GM10248 (cell line): Measurements from ENCODE around the gene PHACTR3.

Experiments used
- CTCF ChIA-PET: fragments of 300-600 bp; sonication (Branson Sonifier 250); formaldehyde crosslinking; extraction: SDS; loops from one replicate; lab custom pipeline; 2021; ENCODE audit warnings: antibody characterized with exemption; lab: Yijun Ruan, JAX
- POLR2A ChIA-PET: fragments of 350-650 bp; sonication (Branson Sonifier 250); formaldehyde crosslinking; extraction: SDS; loops from one replicate; lab custom pipeline; 2020; ENCODE audit warnings: antibody characterized with exemption; lab: Yijun Ruan, JAX
- DNase-seq: peaks from one replicate; pipeline ENCODE4 v3.0.0; 2012; ENCODE audit errors: extremely low spot score
- TF ChIP-seq, protein P1 (sequence below): IDR thresholded peaks from 2 replicates; pipeline ENCODE4 v1.5.1; 2012; ENCODE audit warnings: mild to moderate bottlenecking, low read depth; ENCODE audit errors: extremely low read depth, missing control alignments, control extremely low read depth

The PHACTR3 gene

GRCh38 chr20:59624401-59624800, 20.1 kb downstream of the PHACTR3 start:
- ChIA-PET CTCF (no interaction called here), POLR2A (no interaction called here)
- no peak for DNase-seq
- TF ChIP-seq, protein P1, sequence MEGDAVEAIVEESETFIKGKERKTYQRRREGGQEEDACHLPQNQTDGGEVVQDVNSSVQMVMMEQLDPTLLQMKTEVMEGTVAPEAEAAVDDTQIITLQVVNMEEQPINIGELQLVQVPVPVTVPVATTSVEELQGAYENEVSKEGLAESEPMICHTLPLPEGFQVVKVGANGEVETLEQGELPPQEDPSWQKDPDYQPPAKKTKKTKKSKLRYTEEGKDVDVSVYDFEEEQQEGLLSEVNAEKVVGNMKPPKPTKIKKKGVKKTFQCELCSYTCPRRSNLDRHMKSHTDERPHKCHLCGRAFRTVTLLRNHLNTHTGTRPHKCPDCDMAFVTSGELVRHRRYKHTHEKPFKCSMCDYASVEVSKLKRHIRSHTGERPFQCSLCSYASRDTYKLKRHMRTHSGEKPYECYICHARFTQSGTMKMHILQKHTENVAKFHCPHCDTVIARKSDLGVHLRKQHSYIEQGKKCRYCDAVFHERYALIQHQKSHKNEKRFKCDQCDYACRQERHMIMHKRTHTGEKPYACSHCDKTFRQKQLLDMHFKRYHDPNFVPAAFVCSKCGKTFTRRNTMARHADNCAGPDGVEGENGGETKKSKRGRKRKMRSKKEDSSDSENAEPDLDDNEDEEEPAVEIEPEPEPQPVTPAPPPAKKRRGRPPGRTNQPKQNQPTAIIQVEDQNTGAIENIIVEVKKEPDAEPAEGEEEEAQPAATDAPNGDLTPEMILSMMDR: no peak

DNA sequence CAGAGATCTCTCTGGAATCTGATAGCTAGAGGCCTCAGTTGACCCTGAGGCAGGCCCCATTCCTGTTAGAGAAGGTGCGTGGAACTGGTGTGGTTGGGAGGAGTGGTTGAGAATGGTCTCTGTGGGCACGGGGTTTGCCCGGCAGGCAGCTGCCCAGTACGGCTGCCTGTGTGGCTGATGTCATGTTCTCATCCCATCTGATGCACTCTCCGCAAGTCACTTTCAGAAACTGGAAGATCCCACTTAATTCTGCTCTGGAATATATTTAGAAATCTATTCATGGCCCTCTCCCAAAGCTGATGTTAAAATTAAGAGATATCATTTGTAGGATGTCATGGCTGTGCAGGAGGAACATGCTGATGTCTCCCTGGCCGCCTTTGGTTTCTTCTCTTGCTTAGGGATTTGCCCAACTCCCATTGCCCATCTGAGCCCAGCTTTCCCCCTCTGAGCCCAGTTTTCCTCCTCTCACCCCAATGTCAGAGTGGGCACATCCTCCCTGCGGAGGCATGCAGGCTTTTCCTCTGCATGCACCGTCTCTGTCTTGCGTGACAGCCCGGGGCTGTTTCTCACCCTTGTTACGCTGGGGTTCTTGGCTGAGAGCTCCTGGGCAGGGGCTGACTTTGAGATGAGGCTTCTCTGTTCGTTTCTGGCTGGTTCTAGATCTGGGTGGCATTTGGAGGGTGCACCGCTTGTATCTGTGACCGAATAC, 21.0 kb downstream of the PHACTR3 start:
- ChIA-PET CTCF (interaction anchor here (1.9 kb wide), 1 partner anchor 54 kb away, joined by 4 read pairs; no protein-coding TSS in a partner anchor), POLR2A (no interaction called here)
- TF ChIP-seq, protein P1: no peak
- no peak for DNase-seq

DNA sequence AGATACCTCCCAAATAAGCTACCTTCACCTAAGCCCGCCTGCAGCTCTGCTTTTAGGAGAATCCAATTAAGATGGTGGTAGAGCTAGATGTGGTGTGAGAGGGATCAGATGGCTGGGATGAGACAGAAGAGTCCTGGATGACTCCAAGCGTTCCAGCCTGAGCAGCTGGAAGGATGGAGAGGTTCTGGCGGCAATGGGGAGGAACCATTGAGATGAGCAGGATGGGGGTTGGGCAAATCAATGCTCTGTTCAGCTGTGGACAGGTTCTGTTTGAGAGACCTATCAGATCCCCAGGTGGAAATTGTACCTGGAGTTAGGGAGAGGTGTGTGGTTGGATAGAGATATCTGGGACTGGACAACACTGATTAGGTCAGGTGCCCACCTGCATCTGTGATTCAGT, 23.0 kb downstream of the PHACTR3 start:
- CTCF ChIA-PET: interaction anchor here (0.9 to 1.9 kb wide), 4 partner anchors 10 to 56 kb away, joined by 3 to 4 read pairs (median 4); no protein-coding TSS in a partner anchor
- POLR2A ChIA-PET: no interaction called here
- no peak for DNase-seq
- TF ChIP-seq, protein P1: no peak

DNA sequence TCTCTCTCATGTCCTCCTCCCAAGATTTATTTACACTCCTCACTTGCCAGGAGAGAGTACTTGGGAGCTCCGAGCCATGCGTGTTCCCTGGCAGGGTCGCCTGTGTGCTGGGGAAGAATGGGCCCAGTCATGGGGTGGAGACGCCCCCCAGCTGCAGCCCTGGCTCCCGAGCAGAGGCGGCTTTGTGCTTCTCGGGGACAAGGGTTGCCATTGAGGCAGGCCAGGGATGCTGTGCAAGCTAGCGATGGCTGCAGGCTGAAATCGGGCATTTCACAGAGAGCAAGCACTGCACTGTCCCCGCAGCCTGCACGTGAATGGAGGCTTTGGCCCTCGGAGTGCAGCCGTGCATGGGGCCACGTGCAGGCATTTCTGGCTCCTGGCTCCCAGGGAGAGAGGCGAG, 23.8 kb downstream of the PHACTR3 start:
- TF ChIP-seq, protein P1: no peak
- no peak for DNase-seq
- ChIA-PET POLR2A (no interaction called here), CTCF (no interaction called here)

- ChIA-PET POLR2A (no interaction called here), CTCF (interaction anchor here (1.2 kb wide), 1 partner anchor 10 kb away, joined by 3 read pairs; no protein-coding TSS in a partner anchor)
- no peak for DNase-seq
- TF ChIP-seq, protein P1: no peak
Observed at GRCh38 chr20:59629141-59630045, 25.1 kb downstream of the PHACTR3 start.

GRCh38 chr20:59630526-59630925, 26.2 kb downstream of the PHACTR3 start:
- CTCF ChIA-PET: no interaction called here
- TF ChIP-seq, protein P1: no peak
- DNase-seq: no peak
- POLR2A ChIA-PET: no interaction called here
